ENCODE data around the gene TRAM2. TPM values are rescaled to one million over a fixed set of nuclear protein-coding genes. Genes with fewer than 3 reads are reported as not detected.

TRAM2 gene
- total RNA-seq, 2 experiments from 2014 or later = 7.1 to 7.6 TPM

DNA sequence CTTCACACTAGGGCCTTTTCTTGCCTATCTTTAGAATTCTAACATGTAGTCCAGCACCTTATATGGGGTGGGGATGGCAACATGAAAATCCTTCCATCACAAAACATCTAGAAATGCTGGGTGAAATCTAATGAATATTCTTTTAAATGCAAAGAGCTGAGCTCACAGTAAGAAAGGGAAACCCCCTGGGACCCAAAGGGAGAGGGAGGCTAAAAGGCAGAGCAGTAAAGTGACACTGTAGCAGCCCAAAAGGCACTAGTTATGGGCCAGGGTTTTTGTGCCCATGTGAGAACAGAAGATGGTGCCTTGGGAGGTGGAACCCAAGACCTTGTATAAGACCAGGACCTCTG, 66.7 kb downstream of the TRAM2 start:
- ChIA-PET CTCF (no interaction called here), POLR2A (no interaction called here)
- H3K27me3 Mint-ChIP-seq = no peaks in the 10 kb centered on the region
- H3K36me3 Mint-ChIP-seq (ENCODE audit: low read depth) = peaks cover 95% of the 10 kb centered on the region
- Histone ChIP-seq H3K4me3 (ENCODE audit: low read length) (no peak overlapping the region), H3K27ac (ENCODE audit: low read depth in 1 of 2, low read length in 2 of 2) (no peak overlapping the region), H3K4me1 (ENCODE audit: insufficient read depth, low read length) (no peaks in the 10 kb centered on the region), H3K36me3 (ENCODE audit: insufficient read depth, low read length) (peaks cover 45% of the 10 kb centered on the region), H3K27me3 (ENCODE audit: control insufficient read depth in 1 of 2, insufficient read depth in 2 of 2, low read length in 2 of 2) (no peaks in the 10 kb centered on the region), H3K9me3 (ENCODE audit: control insufficient read depth in 1 of 2, insufficient read depth in 1 of 2, low read length in 2 of 2) (no peaks in the 10 kb centered on the region)
- no peak overlapping the region for H3K27ac Mint-ChIP-seq
- no peaks in the 10 kb centered on the region for H3K4me1 Mint-ChIP-seq (ENCODE audit: low read depth)
- intact Hi-C loops (cut with DNase I, micrococcal nuclease) = no loop called here
- ATAC-seq (ENCODE audit: poor library complexity) (no peak), DNase-seq (no peak)
- no peaks in the 10 kb centered on the region for H3K9me3 Mint-ChIP-seq
- no peak overlapping the region for H3K4me3 Mint-ChIP-seq
- TF ChIP-seq CTCF (IDR thresholded peaks at IDR 0.05) = no peak

DNA sequence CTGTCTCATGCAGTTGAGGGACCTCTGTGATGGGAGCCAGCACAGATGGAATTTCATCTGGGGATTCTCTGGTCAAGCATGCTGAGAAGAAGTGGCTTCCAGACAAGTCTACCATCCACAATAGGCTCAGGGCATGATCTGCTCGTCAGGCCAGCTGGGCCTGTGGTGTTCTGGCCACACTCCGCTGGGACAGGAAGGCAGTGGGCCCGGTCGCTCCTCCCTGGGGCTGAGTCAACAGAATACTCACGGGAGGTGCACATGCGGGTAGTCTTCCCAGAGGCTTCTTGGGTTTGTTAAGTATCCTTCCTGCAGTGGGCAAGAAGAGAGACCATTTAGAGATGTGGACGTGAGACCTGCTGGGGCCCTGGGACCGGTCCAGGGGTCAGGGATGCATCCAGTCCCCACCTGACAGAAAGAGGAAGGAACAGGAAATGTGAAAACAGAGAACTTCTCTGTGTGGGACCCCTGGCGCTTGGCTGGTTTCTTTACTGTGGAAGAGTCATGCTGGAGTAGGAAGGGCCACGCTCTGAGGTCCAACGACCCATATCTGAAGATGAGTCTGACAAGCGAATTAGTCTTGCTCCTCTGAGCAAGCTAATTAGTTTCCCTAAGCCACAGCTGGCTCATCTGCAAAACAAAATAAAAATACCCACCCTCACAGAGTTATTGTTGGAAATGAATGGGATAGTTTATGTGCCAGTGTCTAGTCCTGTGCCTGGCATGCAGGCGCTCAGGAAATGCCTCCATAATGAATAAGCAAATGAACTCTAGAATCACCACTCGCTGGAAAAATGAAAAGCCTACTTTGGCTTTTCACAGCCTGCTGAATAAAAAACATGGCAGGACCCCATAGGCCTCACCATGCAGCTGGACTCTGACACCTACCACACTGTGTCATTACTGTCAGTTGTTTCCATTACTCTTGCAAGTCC, 67.3 kb downstream of the TRAM2 start:
- POLR2A ChIA-PET = no interaction called here
- DNase-seq (no peak), ATAC-seq (ENCODE audit: poor library complexity) (no peak)
- Mint-ChIP-seq H3K27ac (no peak overlapping the region), H3K9me3 (no peaks in the 10 kb centered on the region), H3K4me1 (ENCODE audit: low read depth) (no peaks in the 10 kb centered on the region), H3K4me3 (no peak overlapping the region), H3K27me3 (no peaks in the 10 kb centered on the region), H3K36me3 (ENCODE audit: low read depth) (peaks cover 95% of the 10 kb centered on the region)
- CTCF ChIA-PET = no interaction called here
- H3K4me3 ChIP-seq (ENCODE audit: low read length) = no peak overlapping the region
- no peaks in the 10 kb centered on the region for H3K27me3 ChIP-seq (ENCODE audit: control insufficient read depth in 1 of 2, insufficient read depth in 2 of 2, low read length in 2 of 2)
- no peak for TF ChIP-seq CTCF (IDR thresholded peaks at IDR 0.05)
- H3K9me3 ChIP-seq (ENCODE audit: control insufficient read depth in 1 of 2, insufficient read depth in 1 of 2, low read length in 2 of 2) = peaks cover 0 to 1% of the 10 kb centered on the region in 2 experiments
- H3K27ac ChIP-seq (ENCODE audit: low read depth in 1 of 2, low read length in 2 of 2) = no peak overlapping the region
- peaks cover 39% of the 10 kb centered on the region for H3K36me3 ChIP-seq (ENCODE audit: insufficient read depth, low read length)
- intact Hi-C loops (cut with DNase I, micrococcal nuclease) = no loop called here
- H3K4me1 ChIP-seq (ENCODE audit: insufficient read depth, low read length) = no peaks in the 10 kb centered on the region

GRCh38 chr6:52508261-52508739, 68.6 kb downstream of the TRAM2 start:
- Histone ChIP-seq H3K36me3 (ENCODE audit: insufficient read depth, low read length) (peaks cover 35% of the 10 kb centered on the region), H3K27ac (ENCODE audit: low read depth in 1 of 2, low read length in 2 of 2) (no peak overlapping the region), H3K9me3 (ENCODE audit: control insufficient read depth in 1 of 2, insufficient read depth in 1 of 2, low read length in 2 of 2) (peaks cover 0 to 4% of the 10 kb centered on the region in 2 experiments), H3K27me3 (ENCODE audit: control insufficient read depth in 1 of 2, insufficient read depth in 2 of 2, low read length in 2 of 2) (no peaks in the 10 kb centered on the region), H3K4me1 (ENCODE audit: insufficient read depth, low read length) (no peaks in the 10 kb centered on the region), H3K4me3 (ENCODE audit: low read length) (no peak overlapping the region)
- peaks cover 94% of the 10 kb centered on the region for H3K36me3 Mint-ChIP-seq (ENCODE audit: low read depth)
- ATAC-seq (ENCODE audit: poor library complexity) = no peak
- ChIA-PET POLR2A (no interaction called here), CTCF (no interaction called here)
- intact Hi-C loops (cut with DNase I, micrococcal nuclease) = no loop called here
- H3K9me3 Mint-ChIP-seq = no peaks in the 10 kb centered on the region
- DNase-seq = no peak
- H3K27ac Mint-ChIP-seq = no peak overlapping the region
- H3K4me1 Mint-ChIP-seq (ENCODE audit: low read depth) = no peaks in the 10 kb centered on the region
- H3K27me3 Mint-ChIP-seq = no peaks in the 10 kb centered on the region
- H3K4me3 Mint-ChIP-seq = no peak overlapping the region
- no peak for TF ChIP-seq CTCF (IDR thresholded peaks at IDR 0.05)

All from CD4-positive, alpha-beta T cell (primary cell).